HG03571 (cell line): ENCODE results near the gene NINJ1.

Experiments
- ATAC-seq: cut with Tn5 transposase; IDR thresholded peaks from one replicate; pipeline ENCODE4 v1.9.1; 2021; ENCODE audit not compliant: unreplicated experiment

Gene NINJ1

GRCh38 chr9:93090091-93090655, 43.9 kb downstream of the NINJ1 start:
- ATAC-seq, result no peak

GRCh38 chr9:93089481-93089991, 44.5 kb downstream of the NINJ1 start:
- no peak for ATAC-seq

- no peak for ATAC-seq
Observed at GRCh38 chr9:93089024-93089423, 45.0 kb downstream of the NINJ1 start.

GRCh38 chr9:93088656-93089015, 45.4 kb downstream of the NINJ1 start:
- ATAC-seq, result no peak

- no peak for ATAC-seq
Observed at GRCh38 chr9:93087971-93088655, 45.9 kb downstream of the NINJ1 start.

GRCh38 chr9:93086447-93087224, 47.4 kb downstream of the NINJ1 start:
- no peak for ATAC-seq

- no peak for ATAC-seq
Observed at GRCh38 chr9:93085676-93086075, 48.4 kb downstream of the NINJ1 start.

- no peak for ATAC-seq
Observed at GRCh38 chr9:93084471-93084881, 49.6 kb downstream of the NINJ1 start.

GRCh38 chr9:93083592-93084470, 50.2 kb downstream of the NINJ1 start:
- no peak for ATAC-seq

GRCh38 chr9:93082841-93083411, 51.1 kb downstream of the NINJ1 start:
- ATAC-seq, result no peak

GRCh38 chr9:93081931-93082330, 52.1 kb downstream of the NINJ1 start:
- ATAC-seq, result no peak

GRCh38 chr9:93081081-93081529, 52.9 kb downstream of the NINJ1 start:
- no peak for ATAC-seq

- ATAC-seq, result no peak
Observed at GRCh38 chr9:93080406-93080805, 53.6 kb downstream of the NINJ1 start.

- no peak for ATAC-seq
Observed at GRCh38 chr9:93079371-93079770, 54.7 kb downstream of the NINJ1 start.

- ATAC-seq, result no peak
Observed at GRCh38 chr9:93077811-93078210, 56.2 kb downstream of the NINJ1 start.

- no peak for ATAC-seq
Observed at GRCh38 chr9:93077367-93077766, 56.7 kb downstream of the NINJ1 start.

- ATAC-seq, result no peak
Observed at GRCh38 chr9:93076792-93077128, 57.3 kb downstream of the NINJ1 start.

- no peak for ATAC-seq
Observed at GRCh38 chr9:93076101-93076791, 57.8 kb downstream of the NINJ1 start.

GRCh38 chr9:93072383-93072795, 61.7 kb downstream of the NINJ1 start:
- ATAC-seq, result no peak
